Endothelial cell of umbilical vein (primary cell): ENCODE measurements around the gene RPIA.

ENCODE experiments used
- EZH2 ChIP-seq: IDR thresholded peaks from 2 replicates; pipeline ENCODE4 v1.6.1; 2012; ENCODE audit warnings: borderline replicate concordance, low read depth, mild to moderate bottlenecking, moderate library complexity, low read length, inconsistent platforms; ENCODE audit not compliant: severe bottlenecking
- FOS ChIP-seq: IDR thresholded peaks from 2 replicates; pipeline ENCODE4 v1.6.1; 2011; ENCODE audit warnings: mild to moderate bottlenecking, low read length, moderate library complexity, borderline replicate concordance; ENCODE audit not compliant: insufficient read depth
- GATA2 ChIP-seq: IDR thresholded peaks from 2 replicates; pipeline ENCODE4 v1.7.0; 2011; ENCODE audit warnings: low read depth, mild to moderate bottlenecking, moderate library complexity, mixed read lengths, low read length; ENCODE audit not compliant: insufficient read length, insufficient read depth
- JUN ChIP-seq: IDR thresholded peaks from 2 replicates; pipeline ENCODE4 v1.6.1; 2011; ENCODE audit warnings: borderline replicate concordance, low read depth; ENCODE audit not compliant: insufficient read length, insufficient read depth
- MYC ChIP-seq: IDR thresholded peaks from one replicate; pipeline ENCODE4 v1.6.1; 2011; ENCODE audit warnings: mild to moderate bottlenecking, low read depth, low read length
- POLR2A ChIP-seq: IDR thresholded peaks from 2 replicates; pipeline ENCODE4 v1.6.1; 2012; ENCODE audit warnings: low read depth, mild to moderate bottlenecking, control low read depth, low read length
- POLR2AphosphoS5 ChIP-seq: IDR thresholded peaks from 2 replicates; pipeline ENCODE4 v1.6.1; 2012; ENCODE audit warnings: low read depth, mild to moderate bottlenecking, control low read depth, low read length, moderate library complexity; ENCODE audit not compliant: insufficient read depth
- TF ChIP-seq, protein P1 (sequence below): IDR thresholded peaks from 2 replicates; pipeline ENCODE4 v1.6.1; 2011; ENCODE audit not compliant: insufficient read depth, insufficient read length
- TF ChIP-seq, protein P2 (sequence below), 2 donors: IDR thresholded peaks; 1 replicate in 1 of 2; 2 replicates in 1 of 2; pipeline ENCODE4 v1.5.1; 2011; ENCODE audit warnings: low read length in 2 of 2, mild to moderate bottlenecking in 2 of 2, moderate library complexity in 2 of 2, control low read depth in 1 of 2, inconsistent platforms in 1 of 2, low read depth in 1 of 2; ENCODE audit not compliant: insufficient read depth in 1 of 2; ENCODE audit errors: extremely low read depth in 1 of 2

DNA sequence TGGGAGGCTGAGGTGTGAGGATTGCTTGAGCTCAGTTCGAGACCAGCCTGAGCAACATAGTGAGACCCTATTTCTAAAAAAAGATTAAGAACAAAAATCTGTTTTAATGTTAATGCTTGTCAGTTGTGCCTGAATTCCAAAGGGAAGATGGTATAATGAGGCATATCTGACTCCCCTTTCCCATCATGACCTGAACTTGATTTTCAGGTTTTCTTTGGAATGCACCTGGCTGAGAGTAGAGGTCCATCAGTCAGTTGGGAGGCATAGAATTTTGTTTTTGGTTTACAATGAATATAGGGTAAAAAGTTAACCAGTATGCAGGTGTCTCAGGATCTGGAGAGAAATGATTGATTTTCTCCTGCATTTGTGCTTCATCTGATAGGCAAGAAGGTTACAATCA lies 20.4 kb downstream of the RPIA start:
- TF ChIP-seq, protein P1, sequence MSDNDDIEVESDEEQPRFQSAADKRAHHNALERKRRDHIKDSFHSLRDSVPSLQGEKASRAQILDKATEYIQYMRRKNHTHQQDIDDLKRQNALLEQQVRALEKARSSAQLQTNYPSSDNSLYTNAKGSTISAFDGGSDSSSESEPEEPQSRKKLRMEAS = no peak
- TF ChIP-seq, protein P2, sequence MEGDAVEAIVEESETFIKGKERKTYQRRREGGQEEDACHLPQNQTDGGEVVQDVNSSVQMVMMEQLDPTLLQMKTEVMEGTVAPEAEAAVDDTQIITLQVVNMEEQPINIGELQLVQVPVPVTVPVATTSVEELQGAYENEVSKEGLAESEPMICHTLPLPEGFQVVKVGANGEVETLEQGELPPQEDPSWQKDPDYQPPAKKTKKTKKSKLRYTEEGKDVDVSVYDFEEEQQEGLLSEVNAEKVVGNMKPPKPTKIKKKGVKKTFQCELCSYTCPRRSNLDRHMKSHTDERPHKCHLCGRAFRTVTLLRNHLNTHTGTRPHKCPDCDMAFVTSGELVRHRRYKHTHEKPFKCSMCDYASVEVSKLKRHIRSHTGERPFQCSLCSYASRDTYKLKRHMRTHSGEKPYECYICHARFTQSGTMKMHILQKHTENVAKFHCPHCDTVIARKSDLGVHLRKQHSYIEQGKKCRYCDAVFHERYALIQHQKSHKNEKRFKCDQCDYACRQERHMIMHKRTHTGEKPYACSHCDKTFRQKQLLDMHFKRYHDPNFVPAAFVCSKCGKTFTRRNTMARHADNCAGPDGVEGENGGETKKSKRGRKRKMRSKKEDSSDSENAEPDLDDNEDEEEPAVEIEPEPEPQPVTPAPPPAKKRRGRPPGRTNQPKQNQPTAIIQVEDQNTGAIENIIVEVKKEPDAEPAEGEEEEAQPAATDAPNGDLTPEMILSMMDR (IDR thresholded peaks at IDR 0.05; ENCODE audit: extremely low read depth in 1 of 2, insufficient read depth in 1 of 2, low read depth in 1 of 2, low read length in 2 of 2) = no peak
- TF ChIP-seq JUN (no peak), POLR2A (no peak), EZH2 (no peak), POLR2AphosphoS5 (no peak), GATA2 (no peak), MYC (no peak), FOS (no peak)
